OCI-LY7 (cell line): ENCODE data around the gene ZFR2. TPM values are rescaled to one million over a fixed set of nuclear protein-coding genes. Genes with fewer than 3 reads are reported as not detected.

Experiments used
- BruUV-seq: library from RNA; stranded (reverse); fragments of 400-500 nt; replicated peaks from 2 replicates; lab custom pipeline; 2021; lab: Mats Ljungman, UMichigan
- CTCF ChIA-PET: fragments of 300-600 bp; sonication (Branson Sonifier 250); formaldehyde crosslinking; loops from one replicate; lab custom pipeline; 2022; ENCODE audit warnings: antibody characterized with exemption; ENCODE audit not compliant: unreplicated experiment; lab: Charles Lee
- POLR2A ChIA-PET: fragments of 300-600 bp; sonication (Branson Sonifier 250); formaldehyde crosslinking; loops from one replicate; lab custom pipeline; 2022; ENCODE audit warnings: antibody characterized with exemption; lab: Charles Lee
- DNase-seq: peaks from one replicate; pipeline ENCODE4 v3.0.0-alpha.2; 2015; ENCODE audit warnings: low spot score
- H2AFZ ChIP-seq: fragments of 200-600 bp; sonication (generic), shearing (Covaris generic); 2 replicates; pipeline ENCODE4 v1.6.1; 2014; ENCODE audit warnings: mild to moderate bottlenecking, antibody characterized with exemption, low read length, moderate library complexity
- H3K27ac ChIP-seq: fragments of 200-600 bp; sonication (generic); 2 replicates; pipeline ENCODE4 v1.5.1; 2014; ENCODE audit warnings: mixed run types, low read depth, mild to moderate bottlenecking, moderate library complexity, low read length, inconsistent platforms; ENCODE audit not compliant: poor library complexity, severe bottlenecking
- H3K36me3 ChIP-seq: fragments of 200-600 bp; sonication (generic); 2 replicates; pipeline ENCODE4 v1.6.1; 2014; ENCODE audit warnings: mild to moderate bottlenecking, antibody characterized with exemption, low read length, moderate library complexity, mixed read lengths; ENCODE audit not compliant: insufficient read depth
- H3K4me1 ChIP-seq: fragments of 200-600 bp; sonication (generic); 2 replicates; pipeline ENCODE4 v1.5.1; 2014; ENCODE audit warnings: mild to moderate bottlenecking, low read length; ENCODE audit not compliant: insufficient read depth, poor library complexity, severe bottlenecking
- H3K4me2 ChIP-seq: fragments of 200-600 bp; sonication (generic); 2 replicates; pipeline ENCODE4 v1.6.1; 2014; ENCODE audit warnings: mild to moderate bottlenecking, low read length
- H3K4me3 ChIP-seq: fragments of 200-600 bp; sonication (generic); 2 replicates; pipeline ENCODE4 v1.5.1; 2014; ENCODE audit warnings: mild to moderate bottlenecking, low read depth, low read length; ENCODE audit not compliant: poor library complexity, severe bottlenecking
- H3K79me2 ChIP-seq: fragments of 200-600 bp; sonication (generic); 2 replicates; pipeline ENCODE4 v1.6.1; 2016; ENCODE audit warnings: low read depth, mild to moderate bottlenecking, low read length, moderate library complexity, mixed read lengths; ENCODE audit not compliant: insufficient read depth
- H3K9me2 ChIP-seq: fragments of 200-600 bp; sonication (generic); 2 replicates; pipeline ENCODE4 v1.6.1; 2016; ENCODE audit warnings: mild to moderate bottlenecking, low read length, mixed read lengths; ENCODE audit not compliant: insufficient read depth
- H3K9me3 ChIP-seq: fragments of 200-600 bp; sonication (generic); 2 replicates; pipeline ENCODE4 v1.6.1; 2014; ENCODE audit warnings: mild to moderate bottlenecking, mixed run types, low read length, mixed read lengths
- H4K20me1 ChIP-seq: fragments of 200-600 bp; sonication (generic); 2 replicates; pipeline ENCODE4 v1.6.1; 2014; ENCODE audit warnings: mild to moderate bottlenecking, antibody characterized with exemption, low read length, moderate library complexity, mixed read lengths; ENCODE audit not compliant: insufficient read depth
- CTCF ChIP-seq: fragments of 200-600 bp; sonication (generic); conservative IDR thresholded peaks from 2 replicates; pipeline ENCODE4 v1.5.1; 2014; ENCODE audit warnings: mild to moderate bottlenecking, antibody characterized with exemption, low read length, moderate library complexity, mixed read lengths
- EZH2phosphoT487 ChIP-seq: fragments of 200-600 bp; sonication (generic); IDR thresholded peaks from 2 replicates; pipeline ENCODE4 v1.6.1; 2018; ENCODE audit warnings: low read depth, borderline replicate concordance, mild to moderate bottlenecking, mixed run types, antibody characterized with exemption, low read length, moderate library complexity, mixed read lengths
- intact Hi-C: fragments of 100-400 bp; cut with micrococcal nuclease; formaldehyde crosslinking; loops from one replicate; pipeline ENCODE4 v1.10.0; 2022; ENCODE audit not compliant: unreplicated experiment
- total RNA-seq, 2 experiments: library from RNA; depleted of rRNA in 1 of 2; stranded (reverse); fragments of >200 nt in 1 of 2; shearing (Covaris generic) in 1 of 2; gene quantifications; 2 replicates each; pipeline ENCODE4 v1.2.3, GENCODE V29; 2014 to 2022

The ZFR2 gene
- total RNA-seq, 2 experiments from 2014 or later, result not detected

DNA sequence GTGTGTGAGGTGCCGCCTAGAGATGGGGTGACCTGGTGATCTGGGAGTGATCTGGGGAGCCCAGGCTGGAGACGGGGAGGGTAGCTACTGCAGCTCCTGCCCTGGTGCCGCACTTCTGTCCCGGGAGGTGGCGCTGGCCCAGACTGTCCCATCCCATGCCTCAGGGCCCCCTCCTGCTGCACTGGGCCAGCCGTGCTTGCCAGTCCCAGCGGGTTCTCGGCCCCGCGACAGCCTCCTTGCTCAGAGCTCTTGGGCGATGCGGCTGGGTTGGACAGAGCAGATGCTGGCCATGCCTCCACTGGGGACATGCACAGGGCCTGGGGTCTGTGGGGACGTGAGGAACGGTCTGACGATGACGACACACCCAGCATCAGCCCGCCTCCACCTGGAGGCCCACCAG is 99.3 kb downstream of the ZFR2 start:
- Histone ChIP-seq H3K4me2 (no peak overlapping the region), H4K20me1 (no peaks in the 10 kb centered on the region), H3K9me2 (no peaks in the 10 kb centered on the region), H3K36me3 (peaks cover 22% of the 10 kb centered on the region), H3K4me3 (no peak overlapping the region), H3K79me2 (no peaks in the 10 kb centered on the region), H3K9me3 (no peaks in the 10 kb centered on the region), H3K4me1 (no peaks in the 10 kb centered on the region), H2AFZ (no peak overlapping the region), H3K27ac (no peak overlapping the region)
- ChIA-PET CTCF (no interaction called here), POLR2A (no interaction called here)
- no peak for DNase-seq
- intact Hi-C loops, result no loop called here
- no peak for TF ChIP-seq CTCF
- TF ChIP-seq EZH2phosphoT487, result no peak
- no TSS peak for BruUV-seq

- POLR2A ChIA-PET, result no interaction called here
- H3K36me3 ChIP-seq, result peaks cover 22% of the 10 kb centered on the region
- no peaks in the 10 kb centered on the region for H3K4me1 ChIP-seq
- no peak overlapping the region for H3K4me3 ChIP-seq
- H3K4me2 ChIP-seq, result no peak overlapping the region
- TF ChIP-seq CTCF (no peak), EZH2phosphoT487 (no peak)
- no peaks in the 10 kb centered on the region for H4K20me1 ChIP-seq
- H3K9me3 ChIP-seq, result no peaks in the 10 kb centered on the region
- no peak for DNase-seq
- H3K27ac ChIP-seq, result no peak overlapping the region
- H2AFZ ChIP-seq, result no peak overlapping the region
- H3K9me2 ChIP-seq, result no peaks in the 10 kb centered on the region
- BruUV-seq, result no TSS peak
- CTCF ChIA-PET, result no interaction called here
- H3K79me2 ChIP-seq, result peaks cover under 1% of the 10 kb centered on the region; the same call in 1 of the 2 replicates
- intact Hi-C loops, result no loop called here
These were observed 100.1 kb downstream of the ZFR2 start for GRCh38 chr19:3768748-3769099.

DNA sequence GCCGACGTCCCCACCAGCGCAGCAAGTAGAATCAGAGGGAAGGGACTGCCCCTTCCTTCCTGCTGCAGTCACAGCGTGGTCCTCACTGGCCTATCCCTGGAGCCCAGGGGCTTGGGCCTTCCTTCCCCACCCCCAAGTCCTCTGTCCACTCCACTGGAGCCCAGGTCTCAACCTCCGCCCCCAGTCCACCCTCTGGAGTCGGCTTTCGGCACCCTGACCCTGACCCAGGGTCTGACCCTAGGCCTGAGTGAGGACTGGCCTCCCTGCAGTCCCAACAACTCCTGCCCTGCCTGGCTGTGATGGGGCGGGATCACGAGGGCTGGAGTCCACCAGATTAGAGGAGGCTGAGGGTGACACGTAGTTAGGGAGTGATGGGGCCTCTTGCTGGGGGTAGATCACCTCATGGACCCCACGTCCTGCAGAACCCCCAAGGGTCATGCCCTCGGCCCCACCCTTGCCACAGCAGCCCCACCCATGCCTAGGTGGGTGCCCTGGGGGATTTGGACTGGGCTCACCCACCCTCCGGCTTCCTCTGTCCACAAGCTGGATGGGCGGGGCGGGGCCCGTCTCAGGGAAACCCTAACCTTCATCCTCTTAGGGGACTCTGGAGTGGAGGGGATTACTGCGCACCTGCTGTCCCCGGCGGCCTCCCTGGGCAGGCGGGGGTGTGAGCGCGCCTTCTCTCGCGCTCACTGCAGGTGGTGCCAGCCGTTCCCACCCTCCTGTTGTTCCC is 100.7 kb downstream of the ZFR2 start:
- ChIA-PET CTCF (no interaction called here), POLR2A (no interaction called here)
- H3K27ac ChIP-seq, result no peak overlapping the region
- intact Hi-C loops, result no loop called here
- no peaks in the 10 kb centered on the region for H3K9me3 ChIP-seq
- H2AFZ ChIP-seq, result no peak overlapping the region
- H3K4me1 ChIP-seq, result peaks cover 4% of the 10 kb centered on the region
- BruUV-seq, result no TSS peak
- peaks cover 22% of the 10 kb centered on the region for H3K36me3 ChIP-seq
- H3K4me2 ChIP-seq, result no peak overlapping the region
- no peaks in the 10 kb centered on the region for H4K20me1 ChIP-seq
- no peak for DNase-seq
- no peaks in the 10 kb centered on the region for H3K9me2 ChIP-seq
- peaks cover 6% of the 10 kb centered on the region for H3K79me2 ChIP-seq
- TF ChIP-seq CTCF (no peak), EZH2phosphoT487 (no peak)
- no peak overlapping the region for H3K4me3 ChIP-seq
